Stimulated activated CD4-positive, alpha-beta T cell treated with anti-CD3 and anti-CD28 coated beads, Interleukin-1b, Interleukin-23, amount 100 ng/mL, for 4 hours (primary cell): ENCODE measurements around the gene ASPG.

ENCODE experiments used
- DNase-seq, 2 donors: peaks; one replicate each; pipeline ENCODE4 v3.0.0-alpha.2; 2020; ENCODE audit warnings: low read depth in 2 of 2

ASPG gene

DNA sequence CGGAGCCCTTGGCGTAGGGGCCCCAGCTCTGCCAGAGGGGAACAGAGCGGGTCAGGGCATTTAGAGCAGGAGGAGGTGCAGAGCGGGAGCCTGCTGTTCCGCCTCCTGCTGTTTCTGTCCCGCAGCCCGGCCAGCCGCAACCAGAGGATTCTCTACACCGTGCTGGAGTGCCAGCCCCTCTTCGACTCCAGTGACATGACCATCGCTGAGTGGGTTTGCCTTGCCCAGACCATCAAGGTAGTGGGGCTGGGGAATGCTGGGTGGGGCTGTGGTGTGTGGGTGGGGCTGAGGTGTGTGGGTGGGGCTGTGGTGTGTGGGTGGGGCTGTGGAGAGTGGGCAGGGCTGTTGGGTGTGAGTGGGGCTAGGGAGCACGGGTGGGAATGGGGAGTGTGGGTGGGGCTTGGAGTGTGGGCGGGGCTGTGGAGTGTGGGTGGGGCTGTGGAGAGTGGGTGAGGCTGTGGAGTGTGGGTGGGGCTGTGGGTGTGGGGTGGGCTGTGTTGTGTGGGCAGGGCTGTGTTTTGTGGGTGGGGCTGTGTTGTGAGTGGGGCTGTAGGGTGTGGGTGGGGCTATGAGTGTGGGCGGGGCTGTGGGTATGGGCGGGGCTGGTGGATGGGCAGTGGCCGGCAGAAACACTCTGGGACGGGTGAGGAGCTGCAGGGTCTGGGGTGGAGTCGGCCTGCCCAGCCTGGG, 8.0 kb downstream of the ASPG start:
- DNase-seq: no peak

DNA sequence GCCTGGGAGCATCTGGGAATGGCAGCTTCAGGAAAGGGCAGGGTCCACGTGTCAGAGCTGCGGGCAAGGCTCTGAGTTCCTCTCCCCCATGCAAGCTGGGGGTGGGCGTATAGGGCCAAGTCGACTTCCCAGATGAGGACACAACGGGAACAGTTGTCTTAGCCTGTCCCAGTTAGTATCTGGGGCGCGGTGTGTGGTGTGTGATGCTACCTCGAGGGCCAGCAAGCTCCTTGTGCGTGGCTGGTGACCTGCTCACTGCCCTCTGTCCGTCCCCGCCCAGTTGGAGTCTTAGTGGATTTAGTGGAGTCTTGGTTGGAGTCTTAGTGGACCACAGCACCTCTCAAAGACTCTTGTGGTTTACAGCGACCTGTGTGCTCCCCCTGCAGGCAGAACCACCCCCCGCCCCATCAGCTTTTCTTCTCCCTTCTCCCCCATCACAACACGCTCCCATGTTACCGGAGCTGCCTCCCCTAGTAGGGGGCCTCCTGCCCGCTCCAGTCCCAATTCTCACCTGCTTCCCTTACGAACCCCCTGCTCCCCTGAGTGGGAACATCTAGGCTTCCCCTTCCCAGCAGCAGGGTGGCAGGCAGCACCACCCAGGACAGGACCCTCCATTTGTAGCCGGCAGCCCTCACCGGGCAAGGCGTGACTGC, 8.7 kb downstream of the ASPG start:
- no peak for DNase-seq

DNA sequence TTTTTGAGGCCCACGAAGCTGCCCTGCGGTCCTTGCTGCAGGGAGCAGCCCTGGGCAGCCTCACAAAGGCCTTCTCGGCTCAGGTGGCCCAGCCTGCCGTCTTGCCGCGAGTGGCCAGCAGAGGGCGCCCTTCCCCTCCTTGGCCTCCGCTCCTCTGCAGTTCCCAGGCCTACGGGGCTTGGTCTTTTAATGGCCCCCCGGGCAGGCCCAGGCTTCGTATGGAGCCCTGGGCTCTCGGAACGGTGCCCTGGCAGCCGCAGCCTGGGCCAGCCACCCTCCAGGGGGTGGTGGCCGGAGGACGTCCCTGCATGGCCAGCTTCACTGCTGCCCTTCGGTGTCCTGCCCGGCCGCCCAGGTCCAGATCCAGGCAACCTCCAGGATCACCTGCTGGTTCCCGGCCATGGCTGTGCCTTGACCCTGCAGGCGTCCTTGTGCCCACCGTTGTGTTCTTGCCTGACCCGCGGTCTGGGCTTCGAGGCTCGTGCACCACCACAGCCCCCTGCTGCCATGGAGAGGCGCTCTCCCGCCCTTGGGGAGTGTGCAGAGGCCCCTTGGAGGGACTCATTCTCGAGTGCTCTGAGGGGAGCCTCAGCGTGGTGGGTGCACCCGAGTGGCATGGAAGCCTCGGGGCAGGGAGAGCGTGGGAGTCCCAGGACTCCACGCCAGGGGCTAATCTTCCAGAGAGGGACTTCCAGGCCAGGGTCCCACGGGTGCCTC, 9.4 kb downstream of the ASPG start:
- peak; percentile 62 to 78 for DNase-seq

- DNase-seq: no peak
Observed at GRCh38 chr14:104095426-104096310, 10.2 kb downstream of the ASPG start.

- DNase-seq: no peak
Observed at GRCh38 chr14:104096318-104096717, 10.8 kb downstream of the ASPG start.

DNA sequence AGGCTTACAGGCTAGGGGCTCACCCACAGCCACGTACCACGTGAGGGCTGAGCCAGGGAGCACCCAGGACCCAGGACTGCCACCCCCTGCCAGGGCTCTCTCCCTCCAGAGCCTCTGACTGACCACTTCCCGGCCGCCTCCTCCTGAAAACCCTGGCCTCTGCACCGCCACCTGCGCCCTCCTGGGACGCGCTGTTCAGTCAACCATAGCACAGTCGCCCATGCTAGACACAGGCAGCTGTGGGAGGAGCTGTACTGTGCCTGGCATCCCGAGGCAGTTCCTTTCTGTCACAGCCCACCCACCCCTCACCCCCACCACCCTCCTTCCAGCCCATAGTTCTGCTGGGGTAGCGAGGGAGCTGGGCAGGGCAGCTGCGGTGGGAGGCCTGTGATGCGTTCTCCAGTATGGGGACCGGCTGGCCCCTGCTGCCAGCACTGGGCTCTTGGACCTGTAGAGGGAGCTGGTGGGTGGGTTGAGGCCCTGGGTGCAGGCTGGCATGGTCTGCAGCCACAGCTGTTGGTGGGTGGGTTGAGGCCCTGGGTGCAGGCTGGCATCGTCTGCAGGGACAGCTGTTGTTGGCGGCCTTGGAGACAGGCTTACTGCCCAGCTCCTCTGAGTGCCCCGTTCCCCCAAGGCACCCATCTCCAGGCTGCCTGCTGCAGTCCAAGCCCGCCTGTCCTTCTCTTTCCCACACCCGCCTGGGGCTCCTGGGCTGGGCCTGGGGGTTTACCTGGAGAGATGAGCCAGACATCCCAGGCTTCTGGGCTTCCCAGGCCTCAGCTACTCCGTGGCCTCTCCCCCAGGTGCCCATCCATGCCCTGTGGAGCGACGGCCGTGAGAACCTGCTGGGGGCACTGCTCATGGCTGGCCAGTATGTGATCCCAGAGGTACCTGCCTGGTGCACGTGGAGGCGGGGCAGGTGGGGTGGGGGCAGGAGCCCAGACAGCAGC, 11.5 kb downstream of the ASPG start:
- no peak for DNase-seq

DNA sequence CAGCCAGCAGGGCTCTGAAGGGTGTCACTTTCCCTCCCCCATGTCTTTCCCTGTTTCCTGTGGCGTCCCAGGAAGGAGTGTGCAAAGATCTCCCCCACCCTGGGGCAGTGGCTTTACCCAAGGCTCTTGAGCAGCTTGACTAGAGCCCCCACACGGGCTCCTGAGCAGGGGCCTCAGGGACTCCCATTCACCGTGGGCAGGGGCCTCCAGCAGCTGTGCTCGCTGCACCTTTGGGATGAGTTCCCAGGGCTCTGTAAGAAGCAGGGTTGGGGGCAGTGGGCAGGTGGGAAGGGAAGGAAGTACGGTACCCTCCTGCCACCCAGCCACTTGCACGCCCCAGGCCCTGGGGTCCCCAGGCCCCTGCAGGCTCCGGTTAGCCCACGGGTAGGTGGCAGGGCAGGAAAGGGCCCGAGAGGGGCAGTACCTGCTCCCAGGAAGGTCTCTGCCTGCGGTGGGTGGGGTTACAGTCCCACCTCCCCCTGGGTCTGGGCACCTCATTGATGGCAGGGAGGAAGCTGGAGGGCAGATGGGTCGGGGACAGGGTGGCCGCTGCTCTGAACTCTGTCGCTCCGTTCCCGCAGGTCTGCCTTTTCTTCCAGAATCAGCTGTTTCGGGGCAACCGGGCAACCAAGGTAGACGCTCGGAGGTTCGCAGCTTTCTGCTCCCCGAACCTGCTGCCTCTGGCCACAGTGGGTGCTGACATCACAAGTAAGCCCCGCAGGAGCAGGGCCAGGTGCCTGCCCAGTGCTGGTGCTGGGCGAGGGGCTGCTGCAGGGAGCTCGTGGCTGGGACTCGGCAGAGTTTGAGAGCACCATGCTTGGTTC, 13.0 kb downstream of the ASPG start:
- DNase-seq: no peak

- no peak for DNase-seq
Observed at GRCh38 chr14:104099096-104100041, 13.9 kb downstream of the ASPG start.

DNA sequence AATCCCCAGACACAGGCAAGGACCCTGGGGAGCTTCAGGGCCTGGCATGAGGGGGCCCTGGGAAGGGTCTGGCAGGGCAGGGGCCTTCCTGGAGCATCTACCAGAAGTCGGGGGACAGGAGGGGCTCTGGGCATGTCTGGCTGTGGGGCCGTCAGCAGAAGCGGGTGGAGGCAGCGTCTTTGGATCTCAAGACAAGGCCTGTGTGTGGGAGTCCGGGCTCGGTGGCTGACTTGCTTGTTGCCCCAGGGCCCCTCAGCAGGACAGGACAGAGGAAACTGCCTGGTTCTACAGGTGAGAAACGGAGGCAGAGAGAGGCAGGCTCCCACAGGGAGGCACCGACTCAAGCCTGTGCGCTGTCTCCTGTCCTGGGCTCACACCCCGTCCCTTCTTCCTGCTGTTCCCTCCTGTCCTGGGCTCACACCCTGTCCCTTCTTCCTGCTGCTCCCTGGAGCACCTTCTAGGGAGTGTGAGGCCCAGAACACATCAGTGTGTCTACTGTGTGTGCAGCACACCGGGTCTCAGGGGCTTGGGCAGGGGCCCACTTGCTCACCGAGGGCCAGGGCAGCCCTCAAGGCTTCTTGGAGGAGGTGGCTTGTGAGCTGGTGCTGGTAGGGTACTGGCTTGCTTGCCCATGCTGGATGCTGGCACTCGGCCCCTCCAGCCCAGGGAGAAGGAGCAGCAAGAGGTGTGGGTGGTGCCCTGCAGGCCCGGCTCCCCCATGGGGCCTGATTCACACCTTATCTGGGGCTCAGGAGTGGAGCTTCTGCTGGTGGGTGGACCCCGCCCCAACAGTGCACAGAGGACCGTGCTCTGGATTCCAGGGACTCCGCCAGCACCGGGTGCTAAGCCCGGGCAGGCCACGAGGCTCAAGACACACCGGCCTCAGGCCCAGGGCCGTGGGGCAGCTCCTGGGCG, 14.9 kb downstream of the ASPG start:
- DNase-seq: no peak

- no peak for DNase-seq
Observed at GRCh38 chr14:104101086-104101621, 15.7 kb downstream of the ASPG start.

GRCh38 chr14:104101651-104102281, 16.3 kb downstream of the ASPG start:
- DNase-seq: no peak

- DNase-seq: no peak
Observed at GRCh38 chr14:104102282-104102914, 16.9 kb downstream of the ASPG start.

GRCh38 chr14:104103061-104103445, 17.6 kb downstream of the ASPG start:
- no peak for DNase-seq

DNA sequence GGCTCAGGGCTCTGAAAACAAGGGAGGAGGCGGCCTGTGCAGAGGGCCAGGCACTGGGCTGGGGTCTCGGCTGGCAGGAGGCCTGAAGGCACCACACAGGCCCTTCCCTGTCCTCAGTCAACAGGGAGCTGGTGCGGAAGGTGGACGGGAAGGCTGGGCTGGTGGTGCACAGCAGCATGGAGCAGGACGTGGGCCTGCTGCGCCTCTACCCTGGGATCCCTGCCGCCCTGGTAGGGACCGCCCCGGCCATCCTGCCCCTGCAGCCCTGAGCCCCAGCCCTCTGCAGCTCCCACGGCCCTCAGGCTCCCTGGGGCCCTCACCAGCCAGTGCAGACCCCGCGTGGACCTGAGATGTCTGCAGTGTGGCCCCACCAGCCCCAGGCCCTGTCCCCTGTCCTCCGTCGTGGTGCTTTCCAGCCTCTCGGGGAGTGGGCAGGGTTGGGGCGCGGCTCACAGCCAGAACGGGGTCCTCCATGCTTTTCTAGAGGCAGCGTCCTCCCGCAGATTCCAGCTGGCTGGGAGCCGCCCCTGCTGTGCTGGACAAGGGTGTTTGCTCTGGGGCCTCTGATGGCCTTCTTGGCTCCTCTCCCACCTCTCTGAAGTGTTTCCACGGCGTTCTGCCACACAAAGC, 18.1 kb downstream of the ASPG start:
- no peak for DNase-seq

- DNase-seq: no peak
Observed at GRCh38 chr14:104104076-104104901, 18.8 kb downstream of the ASPG start.
